Stimulated activated CD4-positive, alpha-beta T cell treated with anti-CD3 and anti-CD28 coated beads, Interleukin-12 subunit alpha, Interleukin-12 subunit beta, amount 100 ng/mL, for 4 hours (primary cell): ENCODE measurements around the gene PLA2G4E.

Experiments
- DNase-seq: peaks from one replicate; pipeline ENCODE4 v3.0.0-alpha.2; 2020

Gene PLA2G4E

DNA sequence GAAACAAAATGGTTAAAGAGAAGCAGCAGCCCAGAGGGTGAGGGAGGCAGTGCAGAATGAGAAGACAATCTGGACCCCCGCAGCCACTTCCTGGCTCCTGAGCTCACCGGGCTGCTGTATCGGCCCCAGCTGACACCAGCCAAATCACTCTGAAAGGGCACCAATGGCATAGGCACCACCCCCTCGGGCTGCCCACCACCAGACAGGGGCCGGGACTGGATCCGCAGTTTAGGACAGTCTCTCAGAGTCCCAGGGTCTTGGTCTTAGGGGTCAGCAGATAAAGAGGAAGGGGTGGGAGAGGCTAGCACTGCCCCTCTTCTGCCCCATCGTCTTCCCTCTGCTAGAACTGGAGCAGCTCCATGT, 30.6 kb downstream of the PLA2G4E start:
- no peak for DNase-seq

DNA sequence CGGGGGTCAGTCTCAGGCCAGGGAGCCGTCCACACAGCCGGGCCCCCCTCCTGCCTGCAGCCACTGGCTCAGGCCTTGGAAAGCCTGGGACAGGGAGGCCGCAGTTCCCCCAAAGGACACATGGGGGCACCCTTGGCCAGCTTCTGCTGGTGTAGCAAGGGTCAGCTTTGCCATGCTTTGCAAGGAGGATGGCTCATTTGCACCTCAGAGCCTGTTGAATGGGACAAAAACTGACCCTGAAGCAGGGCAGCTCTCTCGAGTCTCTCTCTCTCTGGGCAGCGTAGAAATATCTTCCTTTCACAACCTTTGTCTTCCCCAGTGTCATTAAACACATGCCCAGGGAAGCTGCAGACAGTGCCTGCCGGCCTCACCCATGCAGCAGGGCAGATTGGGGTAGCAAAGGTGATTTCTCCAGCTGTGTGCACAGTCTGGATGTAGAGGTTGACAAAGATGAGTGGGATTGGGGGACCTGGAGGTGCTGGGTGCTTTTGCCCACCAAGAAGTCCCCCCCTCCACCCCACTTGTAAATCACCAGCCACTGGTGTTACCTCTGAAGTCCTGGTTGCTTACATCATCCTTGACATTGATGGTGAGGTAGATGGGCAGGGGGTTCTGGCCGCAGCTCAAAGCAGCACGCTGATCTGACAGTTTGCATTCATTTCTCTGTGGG, 31.1 kb downstream of the PLA2G4E start:
- peak; percentile 89 for DNase-seq

DNA sequence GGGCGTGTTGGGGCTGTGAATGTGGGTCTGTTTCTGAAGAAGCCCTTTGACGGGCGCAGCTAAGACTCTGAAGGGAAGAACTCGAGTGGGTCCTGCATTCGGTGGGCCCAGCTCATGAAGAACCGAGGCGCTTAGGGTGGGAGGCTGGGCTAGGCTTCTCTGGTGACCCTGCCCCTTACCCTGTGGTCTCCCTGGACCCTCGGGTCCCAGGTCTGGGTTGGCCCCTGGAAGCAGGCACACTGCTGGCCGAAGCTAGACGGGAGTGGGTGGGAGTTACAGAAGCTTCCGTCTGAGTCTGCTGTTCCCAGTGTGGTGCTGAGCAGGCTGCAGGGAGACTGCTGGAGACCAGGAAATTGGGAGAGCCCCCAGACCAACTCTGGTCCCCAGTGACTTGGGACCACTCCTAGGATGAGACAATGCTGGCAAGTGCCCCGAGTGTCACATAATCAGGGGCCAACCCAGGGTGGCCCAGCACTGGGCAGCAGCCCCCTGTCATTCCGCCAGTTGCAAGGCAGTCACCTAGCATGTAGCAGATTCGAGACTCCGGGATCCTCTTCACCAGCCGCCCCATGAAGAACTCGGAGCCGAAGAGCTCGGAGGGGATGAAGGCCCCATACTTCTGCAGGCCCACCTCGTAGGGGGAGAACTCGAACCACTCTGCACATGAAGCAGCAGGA, 31.8 kb downstream of the PLA2G4E start:
- no peak for DNase-seq

- DNase-seq, result no peak
Measured at GRCh38 chr15:41987925-41988275, 32.9 kb downstream of the PLA2G4E start.

DNA sequence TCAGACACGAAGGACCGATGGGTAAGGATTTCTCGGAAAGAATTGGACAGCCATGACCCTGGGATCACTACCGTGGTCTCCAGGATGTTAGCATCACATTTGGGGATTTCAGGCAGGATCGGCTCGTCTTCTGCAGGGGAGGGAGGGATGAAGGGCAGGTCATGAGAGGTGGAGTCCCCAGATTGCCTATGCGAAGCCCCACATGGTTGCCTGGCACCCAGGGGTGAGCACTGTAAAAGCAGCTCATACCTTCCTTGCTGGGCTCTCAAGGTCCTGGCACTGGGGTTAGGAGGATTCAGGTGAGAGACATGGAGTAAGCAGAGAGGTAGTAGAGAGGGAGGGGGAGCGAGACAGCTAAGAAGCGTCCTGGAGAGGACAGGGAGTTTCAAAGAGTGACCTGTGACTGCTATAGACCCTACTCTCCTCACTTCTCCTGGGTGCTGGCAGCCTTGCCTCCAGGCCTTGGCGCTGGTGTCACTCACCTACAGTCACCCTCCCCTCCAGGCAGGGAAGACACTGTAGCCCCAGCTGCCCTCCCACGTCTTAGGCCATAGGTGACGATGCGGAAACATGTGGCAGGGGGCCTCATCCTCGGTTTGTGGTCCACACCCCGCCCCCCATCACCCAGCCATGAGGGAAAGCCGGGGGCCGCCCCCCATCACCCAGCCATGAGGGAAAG, 33.5 kb downstream of the PLA2G4E start:
- DNase-seq, result no peak

- DNase-seq, result no peak
Measured at GRCh38 chr15:41985236-41986160, 35.3 kb downstream of the PLA2G4E start.

DNA sequence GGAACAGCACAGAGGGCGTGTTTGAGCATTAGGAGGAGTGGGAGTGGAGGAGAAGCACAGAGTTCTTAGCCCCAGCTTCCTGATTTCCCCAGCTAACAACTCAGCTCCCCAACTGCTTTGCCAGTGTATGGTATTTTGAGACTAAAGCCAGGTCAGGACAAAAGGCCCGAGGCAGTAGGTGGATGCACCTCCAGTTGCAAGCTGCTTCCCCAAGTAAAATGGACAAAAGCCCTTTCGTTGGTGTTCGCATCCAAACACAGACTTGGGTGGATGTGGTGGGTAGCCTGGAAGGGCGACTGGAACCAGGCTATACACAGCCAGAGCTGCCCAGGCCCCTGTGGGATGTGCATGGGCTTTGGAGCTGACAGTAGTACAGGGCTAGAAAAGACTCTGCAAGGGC, 36.2 kb downstream of the PLA2G4E start:
- no peak for DNase-seq

DNA sequence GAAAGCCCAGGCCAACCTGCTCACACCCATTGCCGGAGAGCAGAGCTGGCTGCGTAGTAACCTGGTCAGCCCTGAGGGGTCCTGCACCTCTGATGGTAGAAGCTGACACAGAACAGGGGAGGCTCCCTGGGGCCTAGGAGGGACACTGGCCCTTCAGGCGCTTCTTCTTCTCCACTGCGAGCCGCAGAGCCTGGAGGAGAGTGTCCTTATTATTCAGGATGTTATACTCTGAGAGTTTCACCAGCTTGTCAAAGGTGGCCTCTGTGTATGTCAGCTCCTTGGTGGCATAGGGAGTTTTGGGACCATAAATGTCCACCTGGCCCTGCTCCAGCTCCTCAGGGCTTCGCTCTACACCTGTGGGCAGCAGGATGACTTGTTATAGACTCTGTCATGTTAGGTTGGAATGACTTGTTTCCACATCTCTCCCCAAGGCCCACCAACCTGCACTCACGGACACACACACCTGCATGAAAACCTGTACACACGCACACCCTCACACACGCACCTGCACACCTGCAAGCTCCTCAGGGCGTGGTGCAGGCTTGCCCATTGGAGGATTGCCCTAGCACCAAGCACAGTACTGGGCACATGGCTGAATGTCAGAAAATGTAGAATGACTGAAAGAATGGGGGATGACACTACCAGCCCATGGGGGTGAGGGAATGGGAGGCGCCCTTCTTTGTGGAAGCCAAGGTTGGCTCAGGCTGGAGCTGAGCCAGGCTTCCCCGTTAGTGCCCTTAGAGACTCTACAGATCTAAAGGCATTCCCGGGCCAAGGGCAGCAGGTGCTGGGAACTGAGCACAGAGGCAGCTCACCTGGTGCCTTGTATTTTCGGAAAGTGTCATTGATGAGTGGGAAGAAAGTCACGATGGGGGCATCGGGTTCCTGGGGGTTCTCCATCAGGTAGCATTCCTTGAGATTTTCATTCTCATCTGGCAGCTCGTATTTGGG, 36.9 kb downstream of the PLA2G4E start:
- no peak for DNase-seq

- no peak for DNase-seq
Measured at GRCh38 chr15:41983221-41983620, 37.6 kb downstream of the PLA2G4E start.

DNA sequence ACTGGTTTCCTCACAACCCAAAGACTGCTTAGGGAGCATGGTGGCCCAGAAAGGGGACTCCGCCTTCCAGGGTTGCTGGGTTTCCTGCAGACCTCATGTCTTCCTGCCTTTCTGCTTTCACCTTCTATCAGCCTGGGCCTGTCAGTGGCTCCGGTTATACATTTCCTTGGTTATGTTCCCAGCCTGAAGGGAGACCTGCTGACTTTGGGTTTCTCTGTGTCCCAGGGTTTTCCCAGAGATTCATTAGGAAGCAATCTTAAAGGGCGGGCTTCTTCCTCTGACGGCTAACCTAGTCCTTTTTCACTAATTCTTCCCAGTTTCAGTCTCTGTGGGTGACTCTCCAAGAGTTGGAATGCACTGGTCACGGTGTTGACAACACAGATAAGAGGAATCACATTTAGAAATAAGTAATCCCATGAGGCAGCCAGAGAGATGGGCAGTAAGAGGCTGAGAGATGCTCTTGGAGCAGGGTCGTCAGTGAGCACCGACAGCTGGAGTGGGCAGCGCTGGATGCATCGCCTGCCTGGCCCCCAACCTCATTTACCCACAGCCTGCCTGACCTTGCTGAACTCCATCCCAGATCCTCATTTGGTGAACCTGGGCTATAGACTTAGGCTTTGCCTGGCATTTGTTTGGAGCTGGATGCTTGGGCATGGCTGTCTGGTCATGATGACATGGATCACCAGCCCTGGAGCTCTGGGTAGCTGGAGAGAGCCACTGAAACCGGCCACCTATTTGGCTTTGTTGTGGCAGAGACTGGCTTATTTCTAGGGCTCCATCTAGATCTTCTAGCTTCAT, 38.5 kb downstream of the PLA2G4E start:
- DNase-seq, result no peak

DNA sequence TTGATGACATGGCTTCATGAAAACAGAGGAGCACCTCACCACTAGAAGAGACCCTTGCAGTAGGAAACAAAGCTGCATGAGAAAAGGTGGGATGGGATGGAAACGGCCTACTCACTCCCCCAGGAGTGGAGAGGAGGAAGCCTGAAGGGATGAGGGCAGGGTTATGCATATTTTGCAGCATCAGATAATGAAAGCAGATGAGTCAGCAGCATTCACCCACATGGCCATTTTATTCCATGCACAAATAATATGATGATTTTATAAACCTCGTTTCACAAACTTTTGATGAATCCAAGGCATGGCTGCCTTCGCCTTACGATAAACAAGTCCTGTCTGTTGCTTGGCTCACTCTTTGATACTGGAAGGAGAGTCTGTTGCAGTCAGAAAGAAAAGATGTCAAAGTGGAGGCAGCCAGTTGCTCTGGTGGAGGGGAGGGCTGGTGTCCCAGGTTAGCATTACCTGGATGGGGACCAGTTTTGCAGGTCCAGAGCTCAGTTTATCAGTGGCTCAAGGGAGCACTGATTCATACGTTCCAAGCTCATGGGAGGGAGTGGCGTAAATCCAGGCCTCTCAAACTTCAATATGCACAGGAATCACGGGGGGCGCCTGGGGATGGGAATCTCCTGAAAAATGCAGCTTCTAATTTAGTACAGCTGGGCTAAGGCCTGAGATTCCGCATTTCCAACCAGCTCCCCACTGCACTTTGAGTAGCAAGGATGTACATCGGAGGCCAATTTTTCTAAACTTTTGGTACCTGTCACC, 39.3 kb downstream of the PLA2G4E start:
- no peak for DNase-seq

- DNase-seq, result no peak
Measured at GRCh38 chr15:41980654-41981323, 40.1 kb downstream of the PLA2G4E start.

- no peak for DNase-seq
Measured at GRCh38 chr15:41979493-41980266, 41.2 kb downstream of the PLA2G4E start.

DNA sequence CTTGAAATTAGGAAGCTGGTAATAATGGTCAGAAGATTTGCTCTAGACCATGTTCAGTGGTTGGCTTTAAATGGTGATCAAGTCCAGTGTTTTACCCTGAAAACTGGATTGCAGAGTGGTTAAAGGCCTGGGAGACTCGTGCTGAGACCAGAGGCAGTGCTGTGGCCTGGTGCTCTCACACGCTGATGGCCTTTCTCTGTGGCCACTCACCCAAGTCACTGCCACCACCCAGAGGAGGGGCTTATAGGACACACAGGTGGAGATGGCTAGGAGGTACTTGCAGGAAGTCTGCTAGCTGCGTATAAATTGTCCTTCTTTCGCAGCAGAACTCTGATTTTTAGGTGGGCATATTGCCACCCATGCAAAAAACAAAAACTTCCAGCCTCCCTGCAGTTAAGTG, 42.3 kb downstream of the PLA2G4E start:
- no peak for DNase-seq

DNA sequence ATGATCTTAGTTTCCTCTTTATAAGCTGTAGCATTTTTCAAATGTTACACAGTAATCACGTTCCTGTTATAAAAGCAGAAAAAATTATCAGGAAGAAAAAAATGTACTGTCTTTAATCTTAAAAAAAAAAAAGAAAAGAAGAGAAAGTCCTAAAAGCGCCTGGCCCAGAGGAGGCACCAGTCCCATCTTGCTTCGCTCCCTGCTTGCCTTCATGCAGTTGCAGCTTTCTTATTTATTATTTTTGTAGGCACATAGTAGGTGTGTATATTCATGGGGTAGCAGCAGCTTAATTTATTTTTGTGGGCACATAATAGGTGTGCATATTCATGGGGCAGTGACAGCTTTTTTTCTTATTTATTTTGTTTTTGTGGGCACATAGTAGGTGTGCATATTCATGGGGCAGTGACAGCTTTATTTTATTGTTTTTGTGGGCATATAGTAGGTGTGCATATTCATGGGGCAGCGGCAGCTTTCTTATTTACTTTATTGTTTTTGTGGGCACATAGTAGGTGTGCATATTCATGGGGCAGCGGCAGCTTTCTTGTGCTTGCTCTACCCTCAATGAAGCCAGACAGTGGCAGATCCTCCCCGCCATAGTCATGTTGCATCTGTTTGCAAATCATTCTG, 43.0 kb downstream of the PLA2G4E start:
- DNase-seq, result no peak

GRCh38 chr15:41975669-41976068, 45.2 kb downstream of the PLA2G4E start:
- no peak for DNase-seq

DNA sequence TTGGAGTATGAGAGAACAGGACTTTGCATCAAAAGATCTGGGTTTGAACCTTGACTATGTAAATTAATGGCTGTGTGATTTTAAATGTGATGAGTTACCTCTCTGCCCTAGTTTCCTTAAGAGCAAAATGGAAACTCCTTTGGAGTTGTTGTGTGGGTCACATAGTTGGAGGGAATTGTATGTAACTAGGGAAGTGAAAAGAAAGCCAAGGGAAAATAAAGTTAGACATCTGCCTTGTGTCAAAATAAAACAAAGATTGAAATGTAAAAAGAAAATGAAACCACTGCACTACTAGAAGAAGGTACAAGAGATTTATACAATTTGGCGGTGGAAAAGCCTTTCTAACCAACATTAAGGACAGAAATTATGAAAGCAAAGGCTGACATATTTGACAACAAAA, 46.8 kb downstream of the PLA2G4E start:
- no peak for DNase-seq
